ENCODE results near the gene COL24A1. TPM values are rescaled to one million over a fixed set of nuclear protein-coding genes. Genes with fewer than 3 reads are reported as not detected.

Gene COL24A1
- total RNA-seq, 1 donor from 2014 or later, result not detected

GRCh38 chr1:86062453-86062852, 94.1 kb downstream of the COL24A1 start:
- DNase-seq (ENCODE audit: low spot score), result no peak
- no peak overlapping the region for H3K4me3 Mint-ChIP-seq
- intact Hi-C loops (cut with micrococcal nuclease), result no loop called here
- H3K27me3 Mint-ChIP-seq (ENCODE audit: insufficient read depth), result no peaks in the 10 kb centered on the region
- H3K9me3 Mint-ChIP-seq, result no peaks in the 10 kb centered on the region
- H3K4me1 Mint-ChIP-seq (ENCODE audit: low read depth), result no peaks in the 10 kb centered on the region
- H3K27ac Mint-ChIP-seq, result no peak overlapping the region
- no peaks in the 10 kb centered on the region for H3K36me3 Mint-ChIP-seq (ENCODE audit: low read depth)

GRCh38 chr1:86061551-86061990, 95.0 kb downstream of the COL24A1 start:
- Mint-ChIP-seq H3K4me1 (ENCODE audit: low read depth) (no peaks in the 10 kb centered on the region), H3K27me3 (ENCODE audit: insufficient read depth) (no peaks in the 10 kb centered on the region), H3K36me3 (ENCODE audit: low read depth) (no peaks in the 10 kb centered on the region), H3K4me3 (no peak overlapping the region), H3K9me3 (no peaks in the 10 kb centered on the region), H3K27ac (no peak overlapping the region)
- intact Hi-C loops (cut with micrococcal nuclease), result no loop called here
- no peak for DNase-seq (ENCODE audit: low spot score)

GRCh38 chr1:86054396-86054795, 102.2 kb downstream of the COL24A1 start:
- Mint-ChIP-seq H3K36me3 (ENCODE audit: low read depth) (no peaks in the 10 kb centered on the region), H3K4me3 (no peak overlapping the region), H3K9me3 (no peaks in the 10 kb centered on the region), H3K4me1 (ENCODE audit: low read depth) (no peaks in the 10 kb centered on the region), H3K27me3 (ENCODE audit: insufficient read depth) (no peaks in the 10 kb centered on the region), H3K27ac (no peak overlapping the region)
- no peak for DNase-seq (ENCODE audit: low spot score)
- intact Hi-C loops (cut with micrococcal nuclease), result no loop called here

GRCh38 chr1:86052948-86053698, 103.4 kb downstream of the COL24A1 start:
- intact Hi-C loops (cut with micrococcal nuclease), result no loop called here
- no peaks in the 10 kb centered on the region for H3K9me3 Mint-ChIP-seq
- H3K36me3 Mint-ChIP-seq (ENCODE audit: low read depth), result no peaks in the 10 kb centered on the region
- H3K4me3 Mint-ChIP-seq, result no peak overlapping the region
- H3K4me1 Mint-ChIP-seq (ENCODE audit: low read depth), result no peaks in the 10 kb centered on the region
- H3K27me3 Mint-ChIP-seq (ENCODE audit: insufficient read depth), result no peaks in the 10 kb centered on the region
- H3K27ac Mint-ChIP-seq, result no peak overlapping the region
- DNase-seq (ENCODE audit: low spot score), result no peak

- H3K27me3 Mint-ChIP-seq (ENCODE audit: insufficient read depth), result peaks cover 4% of the 10 kb centered on the region
- DNase-seq (ENCODE audit: low spot score), result no peak
- no peak overlapping the region for H3K27ac Mint-ChIP-seq
- H3K9me3 Mint-ChIP-seq, result no peaks in the 10 kb centered on the region
- intact Hi-C loops (cut with micrococcal nuclease), result no loop called here
- no peaks in the 10 kb centered on the region for H3K36me3 Mint-ChIP-seq (ENCODE audit: low read depth)
- no peak overlapping the region for H3K4me3 Mint-ChIP-seq
- no peaks in the 10 kb centered on the region for H3K4me1 Mint-ChIP-seq (ENCODE audit: low read depth)
Observed at GRCh38 chr1:86035101-86035500, 121.5 kb downstream of the COL24A1 start.

DNA sequence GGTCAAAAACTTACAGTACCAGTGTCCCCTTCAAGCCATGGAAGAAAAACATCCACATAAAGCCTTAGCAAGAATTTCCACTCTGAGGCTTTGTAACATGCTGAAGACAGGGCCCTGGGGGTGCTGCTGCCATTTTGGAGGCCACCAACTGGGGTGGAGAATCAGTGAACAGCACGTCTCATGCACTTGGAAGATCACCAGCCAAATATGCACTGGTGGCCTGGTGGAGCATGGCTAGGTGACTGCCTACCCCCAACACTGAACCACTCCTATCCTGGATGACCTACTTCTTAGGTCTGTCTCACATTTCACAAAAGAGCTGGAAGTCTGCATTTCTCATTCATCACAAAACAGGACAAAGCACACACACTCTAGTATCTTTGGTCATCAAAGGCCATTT, 126.4 kb downstream of the COL24A1 start:
- H3K27me3 Mint-ChIP-seq (ENCODE audit: insufficient read depth), result peaks cover 4% of the 10 kb centered on the region

GRCh38 chr1:86018283-86018923, 138.2 kb downstream of the COL24A1 start:
- Mint-ChIP-seq H3K4me1 (ENCODE audit: low read depth) (no peaks in the 10 kb centered on the region), H3K36me3 (ENCODE audit: low read depth) (no peaks in the 10 kb centered on the region), H3K4me3 (no peak overlapping the region), H3K27me3 (ENCODE audit: insufficient read depth) (no peaks in the 10 kb centered on the region), H3K9me3 (no peaks in the 10 kb centered on the region), H3K27ac (no peak overlapping the region)
- no peak for DNase-seq (ENCODE audit: low spot score)
- intact Hi-C loops (cut with micrococcal nuclease), result loop anchor here (2.0 kb wide), 1 partner anchor 710 kb away; no protein-coding TSS in a partner anchor

More for the DNA sequence above, 126.4 kb downstream of the COL24A1 start:
- H3K4me3 Mint-ChIP-seq, result no peak overlapping the region
- H3K36me3 Mint-ChIP-seq (ENCODE audit: low read depth), result no peaks in the 10 kb centered on the region
- no peak overlapping the region for H3K27ac Mint-ChIP-seq
- intact Hi-C loops (cut with micrococcal nuclease), result no loop called here
- H3K4me1 Mint-ChIP-seq (ENCODE audit: low read depth), result no peaks in the 10 kb centered on the region
- no peak for DNase-seq (ENCODE audit: low spot score)
- H3K9me3 Mint-ChIP-seq, result no peaks in the 10 kb centered on the region

GRCh38 chr1:86016076-86016759, 140.4 kb downstream of the COL24A1 start:
- Mint-ChIP-seq H3K4me1 (ENCODE audit: low read depth) (no peaks in the 10 kb centered on the region), H3K27ac (no peak overlapping the region), H3K9me3 (no peaks in the 10 kb centered on the region), H3K4me3 (no peak overlapping the region), H3K27me3 (ENCODE audit: insufficient read depth) (no peaks in the 10 kb centered on the region), H3K36me3 (ENCODE audit: low read depth) (no peaks in the 10 kb centered on the region)
- intact Hi-C loops (cut with micrococcal nuclease), result no loop called here
- DNase-seq (ENCODE audit: low spot score), result no peak

- Mint-ChIP-seq H3K4me3 (no peak overlapping the region), H3K27ac (no peak overlapping the region), H3K4me1 (ENCODE audit: low read depth) (no peaks in the 10 kb centered on the region), H3K9me3 (no peaks in the 10 kb centered on the region), H3K36me3 (ENCODE audit: low read depth) (no peaks in the 10 kb centered on the region), H3K27me3 (ENCODE audit: insufficient read depth) (no peaks in the 10 kb centered on the region)
- DNase-seq (ENCODE audit: low spot score), result no peak
- intact Hi-C loops (cut with micrococcal nuclease), result no loop called here
Observed at GRCh38 chr1:86015375-86015774, 141.2 kb downstream of the COL24A1 start.

- peaks cover 8% of the 10 kb centered on the region for H3K9me3 Mint-ChIP-seq
- no peak overlapping the region for H3K4me3 Mint-ChIP-seq
- no peak for DNase-seq (ENCODE audit: low spot score)
- H3K27ac Mint-ChIP-seq, result no peak overlapping the region
- intact Hi-C loops (cut with micrococcal nuclease), result no loop called here
- no peaks in the 10 kb centered on the region for H3K27me3 Mint-ChIP-seq (ENCODE audit: insufficient read depth)
- no peaks in the 10 kb centered on the region for H3K4me1 Mint-ChIP-seq (ENCODE audit: low read depth)
- no peaks in the 10 kb centered on the region for H3K36me3 Mint-ChIP-seq (ENCODE audit: low read depth)
Observed at GRCh38 chr1:86000601-86001000, 156.0 kb downstream of the COL24A1 start.

- intact Hi-C loops (cut with micrococcal nuclease), result no loop called here
- H3K9me3 Mint-ChIP-seq, result peaks cover under 1% of the 10 kb centered on the region
- no peak overlapping the region for H3K27ac Mint-ChIP-seq
- no peaks in the 10 kb centered on the region for H3K4me1 Mint-ChIP-seq (ENCODE audit: low read depth)
- no peaks in the 10 kb centered on the region for H3K36me3 Mint-ChIP-seq (ENCODE audit: low read depth)
- no peaks in the 10 kb centered on the region for H3K27me3 Mint-ChIP-seq (ENCODE audit: insufficient read depth)
- DNase-seq (ENCODE audit: low spot score), result no peak
- H3K4me3 Mint-ChIP-seq, result no peak overlapping the region
Observed at GRCh38 chr1:85998105-85998855, 158.3 kb downstream of the COL24A1 start.

DNA sequence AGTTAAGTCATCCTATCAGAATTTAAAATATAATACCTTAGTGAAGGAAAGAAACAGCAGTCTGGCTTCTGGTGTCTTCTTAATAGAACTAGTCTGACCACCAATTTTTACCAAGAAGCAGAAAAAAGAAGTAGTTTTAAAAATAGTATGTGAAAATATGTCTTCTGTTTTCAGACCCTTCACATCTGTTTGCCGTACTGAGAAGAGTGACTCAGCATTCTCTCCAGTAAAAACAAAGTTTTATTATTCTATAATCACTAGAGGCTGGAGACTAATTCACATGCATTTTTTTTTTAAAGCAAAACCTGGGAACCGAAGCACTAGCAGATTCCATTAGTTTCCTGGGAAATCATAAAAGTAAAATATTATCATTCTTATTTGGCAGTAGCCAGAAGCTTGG, 163.8 kb downstream of the COL24A1 start:
- Mint-ChIP-seq H3K27ac (no peak overlapping the region), H3K36me3 (ENCODE audit: low read depth) (no peaks in the 10 kb centered on the region), H3K4me1 (ENCODE audit: low read depth) (no peaks in the 10 kb centered on the region), H3K9me3 (no peaks in the 10 kb centered on the region), H3K27me3 (ENCODE audit: insufficient read depth) (peaks cover 2% of the 10 kb centered on the region), H3K4me3 (no peak overlapping the region)
- no peak for DNase-seq (ENCODE audit: low spot score)
- intact Hi-C loops (cut with micrococcal nuclease), result no loop called here

Measured in activated T-helper 1 cell treated with anti-CD3 and anti-CD28 coated beads, Interleukin-12 subunit alpha, Interleukin-12 subunit beta, Interleukin-2, Interleukin-4 antibody, amounts not matched to agents 30 ng/mL and 10 ng/mL and 1 ng/mL, durations not matched to agents 14 hours and 24 hours and 36 hours (primary cell).